Activated CD4-positive, alpha-beta T cell treated with anti-CD3 and anti-CD28 coated beads, Interleukin-2, amount 10 ng/mL, durations not matched to agents 7 days and 5 days (primary cell): ENCODE data around the gene STK10. TPM values are rescaled to one million over a fixed set of nuclear protein-coding genes. Genes with fewer than 3 reads are reported as not detected.

ENCODE experiments used
- CTCF ChIA-PET: fragments of 350-600 bp; sonication (Branson Sonifier 250); formaldehyde crosslinking; loops from one replicate; lab custom pipeline; 2021; ENCODE audit warnings: antibody characterized with exemption; lab: Charles Lee
- POLR2A ChIA-PET: fragments of 350-600 bp; sonication (Branson Sonifier 250); formaldehyde crosslinking; loops from one replicate; lab custom pipeline; 2021; ENCODE audit warnings: antibody characterized with exemption; lab: Charles Lee
- DNase-seq: peaks from one replicate; pipeline ENCODE4 v3.0.0-alpha.2; 2020
- H3K27ac Mint-ChIP-seq: one replicate; pipeline ENCODE4 v1.8.0; 2021; ENCODE audit warnings: mild to moderate bottlenecking, moderate library complexity, mixed read lengths
- H3K27me3 Mint-ChIP-seq: one replicate; pipeline ENCODE4 v1.8.0; 2021; ENCODE audit warnings: mixed read lengths
- H3K36me3 Mint-ChIP-seq: one replicate; pipeline ENCODE4 v1.8.0; 2021; ENCODE audit warnings: low read depth, mixed read lengths
- H3K4me1 Mint-ChIP-seq: one replicate; pipeline ENCODE4 v1.8.0; 2021; ENCODE audit warnings: mixed read lengths
- H3K4me3 Mint-ChIP-seq: one replicate; pipeline ENCODE4 v1.8.0; 2021; ENCODE audit warnings: mild to moderate bottlenecking, moderate library complexity, mixed read lengths
- H3K9me3 Mint-ChIP-seq: one replicate; pipeline ENCODE4 v1.8.0; 2021; ENCODE audit warnings: mixed read lengths
- total RNA-seq, 2 experiments: library from RNA; stranded (reverse); gene quantifications; one replicate each; pipeline ENCODE4 v1.2.3, GENCODE V29; 2021

The STK10 gene
- total RNA-seq, result 100 to 1,000 TPM; 299 to 312 TPM

GRCh38 chr5:172188033-172188892, at the start of gene STK10:
Gene STK10, minus strand, starts transcription at chr5:172188224. Its CDS starts 182 bp downstream, at chr5:172188042.
- peaks cover 28% of the 10 kb centered on the region for H3K4me1 Mint-ChIP-seq
- H3K9me3 Mint-ChIP-seq, result no peaks in the 10 kb centered on the region
- H3K27me3 Mint-ChIP-seq, result no peaks in the 10 kb centered on the region
- H3K4me3 Mint-ChIP-seq, result peak within 1 kb of the TSS; percentile 99
- peaks cover 42% of the 10 kb centered on the region for H3K36me3 Mint-ChIP-seq
- peak; percentile 90 for DNase-seq
- POLR2A ChIA-PET, result interaction anchor here (6.1 kb wide), 1 partner anchor 14 kb away, joined by 44 read pairs; no protein-coding TSS in a partner anchor
- H3K27ac Mint-ChIP-seq, result peak within 1 kb of the TSS; percentile 96
- CTCF ChIA-PET, result interaction anchor here (0.6 to 7.7 kb wide), 39 partner anchors 10 to 796 kb away, joined by 3 to 103 read pairs (median 5); partner anchors contain the start of gene FBXW11

DNA sequence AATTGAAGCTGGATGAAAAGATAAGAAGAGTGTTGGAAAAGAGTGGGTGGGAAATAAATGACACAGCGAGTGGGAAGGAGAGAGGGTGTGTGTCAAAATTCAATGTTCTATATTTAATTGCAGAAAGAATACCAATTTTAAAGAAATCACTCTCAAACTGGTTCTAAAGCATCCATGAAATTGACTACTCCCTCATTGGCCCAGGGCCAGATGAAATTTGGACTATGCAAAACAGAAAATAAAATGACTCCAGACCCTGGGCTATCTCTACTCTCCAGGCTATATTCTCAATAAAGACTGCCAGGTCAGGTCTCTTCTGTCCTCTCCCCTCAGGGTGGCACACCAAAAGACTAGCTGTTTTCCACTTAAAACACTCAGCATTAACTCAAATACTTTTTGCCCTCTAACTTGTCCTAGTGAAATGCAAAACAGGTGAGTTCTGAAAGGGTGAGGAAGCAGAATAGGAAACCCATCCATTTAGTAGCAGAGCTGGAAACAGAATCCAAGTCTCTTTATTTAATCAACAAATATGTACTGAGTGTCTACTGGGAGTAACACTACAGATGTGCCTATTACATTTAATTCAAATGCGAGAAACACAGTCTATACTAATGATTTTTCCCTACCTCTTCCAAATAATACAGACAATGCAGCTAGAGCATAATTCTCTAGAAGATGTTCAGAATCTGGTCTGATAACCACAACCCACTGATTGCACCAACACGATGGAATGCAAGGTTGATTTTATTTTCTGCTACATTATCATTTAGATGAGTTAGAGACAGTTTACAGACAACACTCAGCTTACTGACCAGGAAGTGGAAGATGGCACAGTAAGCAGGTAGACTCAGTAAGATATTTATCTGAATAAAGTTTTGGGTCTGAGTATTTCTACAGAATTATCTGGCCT, 48.1 kb upstream of the STK10 start:
- POLR2A ChIA-PET, result no interaction called here

DNA sequence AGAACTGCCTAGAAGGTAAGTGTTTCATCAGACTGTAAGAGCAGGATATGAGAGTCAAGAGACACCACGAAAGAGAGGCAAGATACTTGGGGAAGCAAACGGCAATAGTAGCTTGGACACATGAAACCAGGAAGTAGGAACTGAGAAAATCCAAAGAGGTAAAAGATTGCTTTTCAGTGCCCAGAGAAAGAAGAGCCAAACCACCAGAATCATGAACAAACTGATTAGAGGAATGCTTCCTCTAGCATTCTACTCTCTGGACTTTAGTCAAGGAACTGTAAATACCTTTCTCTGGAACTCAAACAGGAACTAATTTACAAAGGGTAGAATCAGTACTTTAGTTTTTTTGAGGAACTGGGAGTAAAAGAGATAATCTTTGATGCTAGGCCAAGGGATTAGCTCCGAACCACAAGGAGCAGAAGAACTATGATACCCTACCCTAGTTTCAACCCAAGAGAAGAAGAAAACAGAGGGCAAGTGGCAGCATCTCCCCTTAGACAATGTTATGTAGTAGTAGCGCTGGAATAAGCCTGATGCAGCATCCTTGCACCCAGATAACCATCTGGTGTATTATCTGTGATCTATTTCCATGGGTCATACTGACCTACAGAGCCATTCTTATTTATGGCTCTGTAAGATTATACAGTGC, 47.2 kb upstream of the STK10 start:
- Mint-ChIP-seq H3K4me3 (no peak overlapping the region), H3K9me3 (no peaks in the 10 kb centered on the region), H3K4me1 (peaks cover 53% of the 10 kb centered on the region), H3K27me3 (no peaks in the 10 kb centered on the region), H3K27ac (no peak overlapping the region), H3K36me3 (peaks cover 37% of the 10 kb centered on the region)
- DNase-seq, result no peak
- ChIA-PET CTCF (interaction anchor here (1.1 to 1.2 kb wide), 2 partner anchors 47 to 48 kb away, joined by 3 read pairs; partner anchors contain the start of gene UBTD2), POLR2A (no interaction called here)

More for the DNA sequence above, 48.1 kb upstream of the STK10 start:
- H3K4me3 Mint-ChIP-seq, result no peak overlapping the region
- no peak overlapping the region for H3K27ac Mint-ChIP-seq
- H3K9me3 Mint-ChIP-seq, result no peaks in the 10 kb centered on the region
- H3K36me3 Mint-ChIP-seq, result peaks cover 31% of the 10 kb centered on the region
- no peaks in the 10 kb centered on the region for H3K27me3 Mint-ChIP-seq
- CTCF ChIA-PET, result interaction anchor here (1.1 to 1.2 kb wide), 2 partner anchors 46 to 47 kb away, joined by 3 read pairs; partner anchors contain the start of gene UBTD2
- DNase-seq, result no peak
- peaks cover 51% of the 10 kb centered on the region for H3K4me1 Mint-ChIP-seq

- DNase-seq, result no peak
- POLR2A ChIA-PET, result no interaction called here
- Mint-ChIP-seq H3K27me3 (no peaks in the 10 kb centered on the region), H3K4me1 (peaks cover 53% of the 10 kb centered on the region), H3K4me3 (no peak overlapping the region), H3K36me3 (peaks cover 43% of the 10 kb centered on the region), H3K27ac (no peak overlapping the region), H3K9me3 (no peaks in the 10 kb centered on the region)
- CTCF ChIA-PET, result interaction anchor here (0.7 to 1.3 kb wide), 2 partner anchors 9 to 36 kb away, joined by 3 read pairs; no protein-coding TSS in a partner anchor
Observed at GRCh38 chr5:172234031-172234430, 46.0 kb upstream of the STK10 start.

GRCh38 chr5:172229904-172230303, 41.9 kb upstream of the STK10 start:
- peaks cover 21% of the 10 kb centered on the region for H3K4me1 Mint-ChIP-seq
- DNase-seq, result no peak
- no peaks in the 10 kb centered on the region for H3K27me3 Mint-ChIP-seq
- H3K9me3 Mint-ChIP-seq, result no peaks in the 10 kb centered on the region
- CTCF ChIA-PET, result interaction anchor here (0.6 to 1.0 kb wide), 2 partner anchors 42 to 121 kb away, joined by 3 read pairs; partner anchors contain the start of gene STK10
- peaks cover 48% of the 10 kb centered on the region for H3K36me3 Mint-ChIP-seq
- H3K27ac Mint-ChIP-seq, result no peak overlapping the region
- POLR2A ChIA-PET, result no interaction called here
- H3K4me3 Mint-ChIP-seq, result no peak overlapping the region

- H3K36me3 Mint-ChIP-seq, result peaks cover 54% of the 10 kb centered on the region
- ChIA-PET CTCF (interaction anchor here (0.5 to 0.8 kb wide), 3 partner anchors 10 to 182 kb away, joined by 3 read pairs; no protein-coding TSS in a partner anchor), POLR2A (no interaction called here)
- DNase-seq, result no peak
- no peak overlapping the region for H3K4me3 Mint-ChIP-seq
- H3K4me1 Mint-ChIP-seq, result peaks cover 30% of the 10 kb centered on the region
- no peaks in the 10 kb centered on the region for H3K27me3 Mint-ChIP-seq
- no peak overlapping the region for H3K27ac Mint-ChIP-seq
- peaks cover 5% of the 10 kb centered on the region for H3K9me3 Mint-ChIP-seq
Observed at GRCh38 chr5:172224996-172225395, 37.0 kb upstream of the STK10 start.

DNA sequence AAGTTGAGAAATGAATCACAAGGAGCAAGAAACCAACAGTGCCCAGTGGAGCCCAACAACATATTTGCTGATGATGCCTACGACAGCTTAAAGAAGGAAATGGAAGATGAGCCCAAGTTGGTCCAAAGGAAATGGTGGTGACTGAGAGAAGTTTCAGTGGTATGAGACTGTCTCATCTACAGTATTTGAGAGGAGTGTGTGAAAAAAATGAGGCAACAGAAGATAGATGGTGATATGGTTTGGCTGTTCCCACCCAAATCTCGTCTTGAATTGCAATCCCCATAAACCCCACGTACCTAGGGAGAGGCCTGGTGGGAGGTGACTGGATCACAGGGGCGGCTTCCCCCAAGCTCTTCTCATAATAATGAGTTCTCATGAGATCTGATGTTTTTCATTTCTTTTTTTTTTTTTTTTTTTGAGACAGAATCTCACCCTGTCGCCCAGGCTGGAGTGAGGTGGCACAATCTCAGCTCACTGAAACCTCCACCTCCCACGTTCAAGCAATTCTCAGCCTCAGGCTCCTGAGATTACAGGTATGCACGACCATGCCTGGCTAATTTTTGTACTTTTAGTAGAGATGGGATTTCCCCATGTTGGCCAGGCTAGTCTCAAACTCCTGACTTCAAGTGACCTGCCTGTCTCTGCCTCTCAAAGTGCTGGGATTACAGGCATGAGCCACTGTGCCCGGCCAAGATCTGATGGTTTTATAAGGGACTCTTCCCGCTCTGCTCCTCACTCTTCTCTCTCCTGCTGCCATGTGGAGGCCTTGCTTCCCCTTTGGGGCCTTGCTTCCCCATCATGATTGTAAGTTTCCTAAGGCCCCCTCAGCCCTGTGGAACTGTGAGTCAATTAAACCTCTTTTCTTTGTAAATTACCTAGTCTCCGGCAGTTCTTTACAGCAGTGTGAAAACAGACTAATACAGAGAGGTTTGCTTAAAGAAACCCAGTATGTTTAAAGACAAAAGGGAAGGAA, 36.2 kb upstream of the STK10 start:
- POLR2A ChIA-PET, result interaction anchor here (0.6 kb wide), 1 partner anchor 763 kb away, joined by 5 read pairs; no protein-coding TSS in a partner anchor
- Mint-ChIP-seq H3K27me3 (no peaks in the 10 kb centered on the region), H3K4me3 (peak overlapping the region; percentile 32), H3K36me3 (peaks cover 58% of the 10 kb centered on the region), H3K9me3 (peaks cover 11% of the 10 kb centered on the region), H3K27ac (peak overlapping the region; percentile 83), H3K4me1 (peaks cover 26% of the 10 kb centered on the region)
- DNase-seq, result peak; percentile 33
- CTCF ChIA-PET, result interaction anchor here (0.6 to 1.0 kb wide), 2 partner anchors 41 to 159 kb away, joined by 3 read pairs; no protein-coding TSS in a partner anchor

DNA sequence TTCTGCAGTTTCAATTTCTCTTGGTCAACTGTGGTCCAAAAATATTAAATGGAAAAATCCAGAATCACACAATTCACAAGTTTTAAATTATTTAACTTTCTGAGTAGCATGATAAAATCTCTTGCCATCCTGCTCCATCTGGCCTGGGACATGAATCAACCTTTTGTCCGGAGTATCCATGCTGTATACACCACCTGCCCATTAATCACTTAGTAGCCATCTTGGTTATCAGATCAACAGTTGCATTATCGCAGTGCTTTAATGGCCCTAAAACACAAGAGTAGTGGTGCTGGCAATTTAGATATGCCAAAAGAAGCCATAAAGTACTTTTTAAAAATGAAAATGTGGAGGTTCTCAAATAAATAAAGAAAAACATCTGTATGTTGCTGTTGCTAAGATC, 31.3 kb upstream of the STK10 start:
- ChIA-PET POLR2A (interaction anchor here (0.6 kb wide), 1 partner anchor 1102 kb away, joined by 5 read pairs; no protein-coding TSS in a partner anchor), CTCF (no interaction called here)
- no peak for DNase-seq
- Mint-ChIP-seq H3K4me1 (peaks cover 22% of the 10 kb centered on the region), H3K36me3 (peaks cover 62% of the 10 kb centered on the region), H3K27me3 (no peaks in the 10 kb centered on the region), H3K4me3 (no peak overlapping the region), H3K9me3 (peaks cover 18% of the 10 kb centered on the region), H3K27ac (no peak overlapping the region)

GRCh38 chr5:172216345-172216744, 28.3 kb upstream of the STK10 start:
- CTCF ChIA-PET, result no interaction called here
- no peak for DNase-seq
- POLR2A ChIA-PET, result no interaction called here
- Mint-ChIP-seq H3K36me3 (peaks cover 48% of the 10 kb centered on the region), H3K9me3 (peaks cover 13% of the 10 kb centered on the region), H3K4me1 (peaks cover 7% of the 10 kb centered on the region), H3K27ac (no peak overlapping the region), H3K4me3 (no peak overlapping the region), H3K27me3 (no peaks in the 10 kb centered on the region)

- Mint-ChIP-seq H3K4me3 (no peak overlapping the region), H3K27ac (no peak overlapping the region), H3K4me1 (peaks cover 7% of the 10 kb centered on the region), H3K27me3 (no peaks in the 10 kb centered on the region), H3K36me3 (peaks cover 25% of the 10 kb centered on the region), H3K9me3 (peaks cover 3% of the 10 kb centered on the region)
- ChIA-PET POLR2A (no interaction called here), CTCF (interaction anchor here (0.6 to 2.6 kb wide), 3 partner anchors 24 to 1987 kb away, joined by 3 to 8 read pairs (median 3); partner anchors contain the start of gene STK10)
- no peak for DNase-seq
Observed at GRCh38 chr5:172213126-172213525, 25.1 kb upstream of the STK10 start.

DNA sequence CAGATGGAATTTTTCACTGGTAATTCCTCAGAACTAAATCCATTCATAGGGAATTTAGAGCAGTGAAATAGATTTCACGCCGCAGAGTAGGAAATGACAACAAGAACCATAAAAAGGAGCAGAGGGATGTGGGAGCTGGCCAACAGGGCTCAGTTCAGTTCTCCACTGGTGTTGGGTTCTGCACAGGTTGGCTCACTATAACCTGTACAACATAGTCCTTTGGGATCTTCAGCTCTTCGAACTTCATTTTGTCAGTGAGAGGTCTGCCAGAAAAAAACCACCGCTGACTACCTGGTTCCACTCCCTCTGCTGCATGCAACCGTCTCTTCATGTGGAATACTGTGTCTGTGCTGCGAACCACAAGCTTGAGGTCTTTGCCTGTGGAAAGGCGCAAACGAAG, 23.7 kb upstream of the STK10 start:
- DNase-seq, result no peak
- Mint-ChIP-seq H3K27me3 (no peaks in the 10 kb centered on the region), H3K9me3 (no peaks in the 10 kb centered on the region), H3K36me3 (peaks cover 16% of the 10 kb centered on the region), H3K27ac (no peak overlapping the region), H3K4me3 (no peak overlapping the region), H3K4me1 (peaks cover 5% of the 10 kb centered on the region)
- ChIA-PET POLR2A (no interaction called here), CTCF (interaction anchor here (0.6 to 2.6 kb wide), 2 partner anchors 9 to 23 kb away, joined by 3 to 8 read pairs; partner anchors contain the start of gene STK10)
